ENCODE results near the gene CNTNAP5. TPM values are rescaled to one million over a fixed set of nuclear protein-coding genes. Genes with fewer than 3 reads are reported as not detected.

CNTNAP5 gene
- total and polyA plus RNA-seq, 2 experiments from 2014 or later: 0.28 TPM; not detected in 1

DNA sequence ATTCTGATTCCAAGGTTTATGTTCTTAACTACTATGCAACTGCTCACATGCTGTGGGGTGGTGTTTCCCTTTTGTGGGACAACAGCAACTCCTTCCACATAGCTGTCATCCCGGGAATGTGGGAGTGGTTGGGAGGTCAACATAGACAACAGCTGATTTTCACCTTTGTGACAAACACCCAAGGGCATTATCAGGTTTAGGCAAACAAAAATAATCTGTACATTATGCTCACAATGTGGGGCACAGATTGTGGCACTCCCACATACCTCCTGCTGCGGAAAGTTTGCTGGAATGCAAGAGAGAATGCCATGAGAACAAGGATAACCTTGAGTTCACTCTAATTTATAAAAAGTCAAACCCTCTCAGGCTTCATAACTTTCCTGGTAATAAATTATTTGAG, 582.6 kb downstream of the CNTNAP5 start:
- no peak overlapping the region for H3K4me2 ChIP-seq
- no peaks in the 10 kb centered on the region for H3K36me3 ChIP-seq (replicated peaks; ENCODE audit: insufficient read depth, low read depth)
- no peaks in the 10 kb centered on the region for H3K79me2 ChIP-seq
- H3K27ac ChIP-seq: peak overlapping the region; percentile 15
- H3K4me1 ChIP-seq (ENCODE audit: insufficient read depth): no peaks in the 10 kb centered on the region
- no peak overlapping the region for H2AFZ ChIP-seq
- DNase-seq (ENCODE audit: low spot score): peak; percentile 24
- H3K4me3 ChIP-seq: no peak overlapping the region
- no peaks in the 10 kb centered on the region for H3K9me2 ChIP-seq (replicated peaks; ENCODE audit: insufficient read depth)
- no peaks in the 10 kb centered on the region for H3K27me3 ChIP-seq
- H3K9me3 ChIP-seq (ENCODE audit: low read depth): no peaks in the 10 kb centered on the region
- H4K20me1 ChIP-seq (ENCODE audit: insufficient read depth, poor library complexity, severe bottlenecking): no peaks in the 10 kb centered on the region
- WGBS (ENCODE audit: low lambda C conversion rate, missing lambda C conversion rate): 50% methylated on average over 2 of the region's 2 CpGs
- TF ChIP-seq, protein P1, sequence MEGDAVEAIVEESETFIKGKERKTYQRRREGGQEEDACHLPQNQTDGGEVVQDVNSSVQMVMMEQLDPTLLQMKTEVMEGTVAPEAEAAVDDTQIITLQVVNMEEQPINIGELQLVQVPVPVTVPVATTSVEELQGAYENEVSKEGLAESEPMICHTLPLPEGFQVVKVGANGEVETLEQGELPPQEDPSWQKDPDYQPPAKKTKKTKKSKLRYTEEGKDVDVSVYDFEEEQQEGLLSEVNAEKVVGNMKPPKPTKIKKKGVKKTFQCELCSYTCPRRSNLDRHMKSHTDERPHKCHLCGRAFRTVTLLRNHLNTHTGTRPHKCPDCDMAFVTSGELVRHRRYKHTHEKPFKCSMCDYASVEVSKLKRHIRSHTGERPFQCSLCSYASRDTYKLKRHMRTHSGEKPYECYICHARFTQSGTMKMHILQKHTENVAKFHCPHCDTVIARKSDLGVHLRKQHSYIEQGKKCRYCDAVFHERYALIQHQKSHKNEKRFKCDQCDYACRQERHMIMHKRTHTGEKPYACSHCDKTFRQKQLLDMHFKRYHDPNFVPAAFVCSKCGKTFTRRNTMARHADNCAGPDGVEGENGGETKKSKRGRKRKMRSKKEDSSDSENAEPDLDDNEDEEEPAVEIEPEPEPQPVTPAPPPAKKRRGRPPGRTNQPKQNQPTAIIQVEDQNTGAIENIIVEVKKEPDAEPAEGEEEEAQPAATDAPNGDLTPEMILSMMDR (IDR thresholded peaks at IDR 0.05; ENCODE audit: poor library complexity): no peak
- no peak for TF ChIP-seq EZH2 (IDR thresholded peaks at IDR 0.05; ENCODE audit: borderline replicate concordance)

DNA sequence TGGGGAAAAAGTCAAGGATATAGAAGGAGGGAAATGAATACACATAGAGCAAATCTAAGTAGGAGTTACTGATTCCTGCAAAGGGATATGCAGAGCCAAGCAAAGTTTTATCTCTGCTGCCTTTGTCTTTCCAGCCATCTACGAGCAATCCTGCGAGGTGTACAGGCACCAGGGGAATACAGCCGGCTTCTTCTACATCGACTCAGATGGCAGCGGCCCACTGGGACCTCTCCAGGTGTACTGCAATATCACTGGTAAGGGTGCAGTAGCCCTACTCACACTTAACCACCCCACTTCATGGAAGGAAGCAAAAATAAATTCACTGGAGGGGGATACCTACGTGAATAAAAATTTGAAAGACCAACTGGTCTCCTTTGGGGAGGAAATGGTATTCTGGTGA, 584.6 kb downstream of the CNTNAP5 start:
- Histone ChIP-seq H3K9me3 (ENCODE audit: low read depth) (no peaks in the 10 kb centered on the region), H2AFZ (no peak overlapping the region), H3K27me3 (no peaks in the 10 kb centered on the region), H3K9me2 (replicated peaks; ENCODE audit: insufficient read depth) (no peaks in the 10 kb centered on the region), H3K27ac (no peak overlapping the region), H3K4me3 (no peak overlapping the region), H3K4me1 (ENCODE audit: insufficient read depth) (no peaks in the 10 kb centered on the region), H4K20me1 (ENCODE audit: insufficient read depth, poor library complexity, severe bottlenecking) (no peaks in the 10 kb centered on the region), H3K4me2 (no peak overlapping the region), H3K79me2 (no peaks in the 10 kb centered on the region), H3K36me3 (replicated peaks; ENCODE audit: insufficient read depth, low read depth) (no peaks in the 10 kb centered on the region)
- WGBS (ENCODE audit: low lambda C conversion rate, missing lambda C conversion rate): 65% methylated on average over 6 of the region's 6 CpGs
- TF ChIP-seq EZH2phosphoT487 (IDR thresholded peaks at IDR 0.05; ENCODE audit: low read depth, severe bottlenecking, unreplicated experiment): no peak
- no peak for TF ChIP-seq EZH2 (IDR thresholded peaks at IDR 0.05; ENCODE audit: borderline replicate concordance)
- TF ChIP-seq, protein P1 (IDR thresholded peaks at IDR 0.05; ENCODE audit: poor library complexity): no peak
- no peak for DNase-seq (ENCODE audit: low spot score)

DNA sequence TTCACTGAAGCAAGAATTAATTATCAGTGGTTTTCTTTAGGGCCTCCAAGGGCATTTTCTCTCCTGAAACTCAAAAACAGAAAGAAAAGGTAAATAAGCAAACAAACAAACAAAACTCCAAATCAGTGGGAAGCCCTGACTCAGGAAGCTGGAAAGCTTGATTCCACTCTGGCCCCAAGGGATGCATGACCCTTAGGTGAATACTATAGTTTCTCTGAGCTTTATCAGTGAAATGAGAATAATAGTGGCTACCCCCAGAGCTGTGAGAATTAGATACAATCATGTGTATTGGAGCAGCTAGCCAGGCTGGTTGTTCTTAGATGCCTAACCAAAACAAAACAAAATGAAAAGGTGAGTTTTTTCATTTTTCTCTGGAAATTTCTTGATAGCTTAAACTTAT, 585.1 kb downstream of the CNTNAP5 start:
- Histone ChIP-seq H3K4me1 (ENCODE audit: insufficient read depth) (no peaks in the 10 kb centered on the region), H3K9me2 (replicated peaks; ENCODE audit: insufficient read depth) (no peaks in the 10 kb centered on the region)
- no peak for TF ChIP-seq EZH2phosphoT487 (IDR thresholded peaks at IDR 0.05; ENCODE audit: low read depth, severe bottlenecking, unreplicated experiment)

DNA sequence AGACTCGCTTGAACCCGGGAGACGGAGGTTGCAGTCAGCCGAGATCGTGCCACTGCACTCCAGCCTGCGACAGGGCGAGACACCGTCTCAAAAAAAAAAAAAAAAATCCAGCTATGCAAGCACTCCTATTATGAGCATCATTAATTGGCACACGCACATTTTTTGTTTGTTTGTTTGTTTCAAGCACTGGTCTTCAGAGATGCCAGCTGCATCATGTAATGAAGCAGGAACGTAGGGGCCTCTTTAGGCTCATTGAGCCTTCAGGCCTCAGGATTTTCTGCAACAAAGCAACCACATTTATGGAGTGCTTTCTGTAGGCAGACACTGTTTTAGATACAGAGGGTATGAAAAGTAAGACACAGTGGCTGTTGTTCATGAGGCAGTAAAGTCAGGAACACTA, 585.8 kb downstream of the CNTNAP5 start:
- Histone ChIP-seq H3K27ac (no peak overlapping the region), H3K36me3 (replicated peaks; ENCODE audit: insufficient read depth, low read depth) (no peaks in the 10 kb centered on the region), H2AFZ (no peak overlapping the region), H3K4me3 (no peak overlapping the region), H3K4me2 (no peak overlapping the region), H3K4me1 (ENCODE audit: insufficient read depth) (no peaks in the 10 kb centered on the region), H3K9me3 (ENCODE audit: low read depth) (no peaks in the 10 kb centered on the region), H3K27me3 (no peaks in the 10 kb centered on the region), H3K9me2 (replicated peaks; ENCODE audit: insufficient read depth) (no peaks in the 10 kb centered on the region), H4K20me1 (ENCODE audit: insufficient read depth, poor library complexity, severe bottlenecking) (no peaks in the 10 kb centered on the region), H3K79me2 (no peaks in the 10 kb centered on the region)
- no peak for DNase-seq (ENCODE audit: low spot score)
- WGBS (ENCODE audit: low lambda C conversion rate, missing lambda C conversion rate): 93% methylated on average over 10 of the region's 10 CpGs
- no peak for TF ChIP-seq EZH2 (IDR thresholded peaks at IDR 0.05; ENCODE audit: borderline replicate concordance)
- TF ChIP-seq, protein P1 (IDR thresholded peaks at IDR 0.05; ENCODE audit: poor library complexity): no peak
- no peak for TF ChIP-seq EZH2phosphoT487 (IDR thresholded peaks at IDR 0.05; ENCODE audit: low read depth, severe bottlenecking, unreplicated experiment)

More for the DNA sequence above, 585.1 kb downstream of the CNTNAP5 start:
- H4K20me1 ChIP-seq (ENCODE audit: insufficient read depth, poor library complexity, severe bottlenecking): no peaks in the 10 kb centered on the region
- H3K4me3 ChIP-seq: no peak overlapping the region
- no peaks in the 10 kb centered on the region for H3K79me2 ChIP-seq
- H3K4me2 ChIP-seq: no peak overlapping the region
- H3K27me3 ChIP-seq: no peaks in the 10 kb centered on the region
- no peaks in the 10 kb centered on the region for H3K36me3 ChIP-seq (replicated peaks; ENCODE audit: insufficient read depth, low read depth)
- no peak overlapping the region for H3K27ac ChIP-seq
- no peak overlapping the region for H2AFZ ChIP-seq
- no peak for DNase-seq (ENCODE audit: low spot score)
- no peaks in the 10 kb centered on the region for H3K9me3 ChIP-seq (ENCODE audit: low read depth)
